SK-N-SH (cell line): ENCODE data around the gene DLG2.

ENCODE experiments used
- EP300 ChIP-seq, 2 experiments: IDR thresholded peaks; 2 replicates each; pipeline versions ENCODE4 v1.4.0 to v1.6.1; 2012; ENCODE audit warnings: borderline replicate concordance in 1 of 2, low read depth in 1 of 2, low read length in 1 of 2
- EZH2phosphoT487 ChIP-seq: fragments of 200-600 bp; sonication (generic); IDR thresholded peaks from 2 replicates; pipeline ENCODE4 v1.6.1; 2017; ENCODE audit warnings: low read depth, mixed run types, mild to moderate bottlenecking, antibody characterized with exemption, moderate library complexity, borderline replicate concordance
- FOXJ3 ChIP-seq: sonication (generic); formaldehyde crosslinking; IDR thresholded peaks from 2 replicates; pipeline ENCODE4 v1.5.1; 2020; ENCODE audit warnings: mild to moderate bottlenecking, missing genetic modification reagents
- GABPA ChIP-seq: IDR thresholded peaks from 2 replicates; pipeline ENCODE4 v1.4.0; 2012; ENCODE audit warnings: low read depth, mild to moderate bottlenecking
- MEF2A ChIP-seq: IDR thresholded peaks from 2 replicates; pipeline ENCODE4 v1.4.0; 2012; ENCODE audit warnings: low read depth, borderline replicate concordance
- RAD21 ChIP-seq: IDR thresholded peaks from 2 replicates; pipeline ENCODE4 v1.6.1; 2012; ENCODE audit warnings: mild to moderate bottlenecking, low read length
- SMC3 ChIP-seq: IDR thresholded peaks from 2 replicates; pipeline ENCODE4 v1.6.1; 2012; ENCODE audit warnings: low read depth, low read length, improper control_type of control experiment
- TEAD4 ChIP-seq: IDR thresholded peaks from 2 replicates; pipeline ENCODE4 v1.4.0; 2012; ENCODE audit warnings: mild to moderate bottlenecking, borderline replicate concordance; ENCODE audit not compliant: insufficient read depth
- TF ChIP-seq, protein P1 (sequence below): fragments of 200-600 bp; sonication (generic); IDR thresholded peaks from 2 replicates; pipeline ENCODE4 v1.6.1; 2017; ENCODE audit warnings: antibody characterized with exemption, mild to moderate bottlenecking, moderate library complexity
- TF ChIP-seq, protein P2 (sequence below): IDR thresholded peaks from 2 replicates; pipeline ENCODE4 v1.4.0; 2012; ENCODE audit warnings: low read depth, borderline replicate concordance

DNA sequence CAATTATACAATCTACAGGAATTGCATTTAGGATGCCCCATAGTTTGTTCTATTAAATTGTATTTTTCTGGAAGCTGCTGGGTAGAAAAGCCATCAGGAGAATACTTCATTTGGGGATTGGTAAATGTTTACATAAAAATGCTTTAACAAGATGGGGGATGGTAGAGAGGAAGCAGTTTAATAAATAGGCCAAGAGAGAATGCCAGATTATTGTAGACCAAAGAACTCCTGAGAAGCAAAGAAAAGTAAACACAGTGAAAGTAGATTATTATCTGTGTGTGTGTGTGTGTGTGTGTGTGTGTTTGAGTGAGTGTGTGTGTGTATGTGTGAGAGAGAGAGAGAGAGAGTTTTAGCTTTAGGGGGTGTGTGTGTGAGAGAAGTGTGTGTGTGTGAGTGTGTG, 1520.6 kb downstream of the DLG2 start:
- TF ChIP-seq, protein P1, sequence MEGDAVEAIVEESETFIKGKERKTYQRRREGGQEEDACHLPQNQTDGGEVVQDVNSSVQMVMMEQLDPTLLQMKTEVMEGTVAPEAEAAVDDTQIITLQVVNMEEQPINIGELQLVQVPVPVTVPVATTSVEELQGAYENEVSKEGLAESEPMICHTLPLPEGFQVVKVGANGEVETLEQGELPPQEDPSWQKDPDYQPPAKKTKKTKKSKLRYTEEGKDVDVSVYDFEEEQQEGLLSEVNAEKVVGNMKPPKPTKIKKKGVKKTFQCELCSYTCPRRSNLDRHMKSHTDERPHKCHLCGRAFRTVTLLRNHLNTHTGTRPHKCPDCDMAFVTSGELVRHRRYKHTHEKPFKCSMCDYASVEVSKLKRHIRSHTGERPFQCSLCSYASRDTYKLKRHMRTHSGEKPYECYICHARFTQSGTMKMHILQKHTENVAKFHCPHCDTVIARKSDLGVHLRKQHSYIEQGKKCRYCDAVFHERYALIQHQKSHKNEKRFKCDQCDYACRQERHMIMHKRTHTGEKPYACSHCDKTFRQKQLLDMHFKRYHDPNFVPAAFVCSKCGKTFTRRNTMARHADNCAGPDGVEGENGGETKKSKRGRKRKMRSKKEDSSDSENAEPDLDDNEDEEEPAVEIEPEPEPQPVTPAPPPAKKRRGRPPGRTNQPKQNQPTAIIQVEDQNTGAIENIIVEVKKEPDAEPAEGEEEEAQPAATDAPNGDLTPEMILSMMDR = no peak
- TF ChIP-seq, protein P2, sequence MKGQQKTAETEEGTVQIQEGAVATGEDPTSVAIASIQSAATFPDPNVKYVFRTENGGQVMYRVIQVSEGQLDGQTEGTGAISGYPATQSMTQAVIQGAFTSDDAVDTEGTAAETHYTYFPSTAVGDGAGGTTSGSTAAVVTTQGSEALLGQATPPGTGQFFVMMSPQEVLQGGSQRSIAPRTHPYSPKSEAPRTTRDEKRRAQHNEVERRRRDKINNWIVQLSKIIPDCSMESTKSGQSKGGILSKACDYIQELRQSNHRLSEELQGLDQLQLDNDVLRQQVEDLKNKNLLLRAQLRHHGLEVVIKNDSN = no peak
- no peak for TF ChIP-seq TEAD4
- no peak for TF ChIP-seq EP300 (IDR thresholded peaks at IDR 0.05; ENCODE audit: borderline replicate concordance in 1 of 2, low read depth in 1 of 2, low read length in 1 of 2)
- TF ChIP-seq GABPA = no peak
- no peak for TF ChIP-seq EZH2phosphoT487
- TF ChIP-seq FOXJ3 = no peak
- TF ChIP-seq SMC3 = no peak
- no peak for TF ChIP-seq MEF2A
- TF ChIP-seq RAD21 = no peak
